H1 (cell line): ENCODE measurements around the gene DYNC2H1. TPM values are rescaled to one million over a fixed set of nuclear protein-coding genes. Genes with fewer than 3 reads are reported as not detected.

ENCODE experiments used
- CTCF ChIA-PET: fragments of 300-600 bp; sonication (Branson Sonifier 250); formaldehyde crosslinking; loops from one replicate; lab custom pipeline; 2021; ENCODE audit not compliant: partially characterized antibody; lab: Charles Lee
- POLR2A ChIA-PET: fragments of 300-600 bp; sonication (Branson Sonifier 250); formaldehyde crosslinking; loops from one replicate; lab custom pipeline; 2021; ENCODE audit warnings: inconsistent platforms; ENCODE audit not compliant: partially characterized antibody; lab: Charles Lee
- DNase-seq, 2 experiments: peaks; one replicate each; pipeline versions ENCODE4 v3.0.0 to v3.0.0-alpha.2; 2010 to 2022; ENCODE audit warnings: low spot score in 2 of 2, low read depth in 1 of 2, mixed read lengths in 1 of 2
- FAIRE-seq: peaks from 2 replicates; lab custom pipeline; 2011; peaks lifted over from hg19 to GRCh38; lab: Jason Lieb, UNC
- H2AFZ ChIP-seq: 2 replicates; pipeline ENCODE4 v1.8.1; 2012; ENCODE audit warnings: low read length, inconsistent platforms
- H2AK5ac ChIP-seq: 2 replicates; pipeline ENCODE4 v1.6.1; 2013; ENCODE audit warnings: low read depth, low read length
- H2BK120ac ChIP-seq: replicated peaks from 2 replicates; pipeline ENCODE3; 2013; ENCODE audit warnings: low read depth, low read length, inconsistent platforms
- H2BK12ac ChIP-seq: 2 replicates; pipeline ENCODE4 v1.6.1; 2013; ENCODE audit warnings: low read depth, low read length
- H2BK15ac ChIP-seq: 2 replicates; pipeline ENCODE4 v1.6.1; 2013; ENCODE audit warnings: low read length
- H2BK20ac ChIP-seq: 2 replicates; pipeline ENCODE4 v1.6.1; 2013; ENCODE audit warnings: low read length
- H2BK5ac ChIP-seq: 2 replicates; pipeline ENCODE4 v1.6.1; 2013; ENCODE audit warnings: low read depth, low read length
- H3K14ac ChIP-seq: 2 replicates; pipeline ENCODE4 v1.6.1; 2013; ENCODE audit warnings: inconsistent platforms; ENCODE audit not compliant: insufficient read length
- H3K18ac ChIP-seq: 2 replicates; pipeline ENCODE4 v1.6.1; 2013; ENCODE audit warnings: low read length; ENCODE audit errors: extremely low read depth
- H3K23ac ChIP-seq: 2 replicates; pipeline ENCODE4 v1.6.1; 2013; ENCODE audit warnings: inconsistent platforms; ENCODE audit not compliant: insufficient read length
- H3K23me2 ChIP-seq: 2 replicates; pipeline ENCODE4 v1.6.1; 2013; ENCODE audit warnings: low read depth, low read length
- H3K27ac ChIP-seq: 2 replicates; pipeline ENCODE4 v1.6.1; 2011; ENCODE audit warnings: low read depth, low read length, inconsistent platforms
- H3K27me3 ChIP-seq, 4 experiments: replicated peaks in 1 of 4; 1 replicate in 1 of 4; 2 replicates in 3 of 4; pipeline versions ENCODE4 v1.6.1 to v1.8.1; 2011 to 2013; ENCODE audit warnings: low read length in 3 of 4, mild to moderate bottlenecking in 3 of 4, inconsistent platforms in 2 of 4, mixed read lengths in 2 of 4, moderate library complexity in 1 of 4; ENCODE audit not compliant: control insufficient read depth in 3 of 4, insufficient read depth in 3 of 4; ENCODE audit errors: extremely low read depth in 1 of 4
- H3K36me3 ChIP-seq, 4 experiments: 2 replicates each; pipeline versions ENCODE4 v1.6.1 to v1.8.1; 2011 to 2013; ENCODE audit warnings: mild to moderate bottlenecking in 4 of 4, low read length in 3 of 4, moderate library complexity in 2 of 4, control low read depth in 1 of 4, inconsistent platforms in 1 of 4; ENCODE audit not compliant: insufficient read depth in 4 of 4, control insufficient read depth in 2 of 4
- H3K4ac ChIP-seq: replicated peaks from 2 replicates; pipeline ENCODE3; 2013; ENCODE audit warnings: low read length, low read depth, mixed read lengths, inconsistent platforms; ENCODE audit not compliant: insufficient read length
- H3K4me1 ChIP-seq, 4 experiments: replicated peaks in 1 of 4; 1 replicate in 1 of 4; 2 replicates in 3 of 4; pipeline versions ENCODE4 v1.6.1 to v1.8.1; 2011 to 2013; ENCODE audit warnings: low read length in 3 of 4, inconsistent platforms in 2 of 4, mixed read lengths in 1 of 4; ENCODE audit not compliant: insufficient read depth in 4 of 4, control insufficient read depth in 3 of 4
- H3K4me2 ChIP-seq, 2 experiments: 2 replicates each; pipeline versions ENCODE4 v1.6.1 to v1.8.1; 2011 to 2013; ENCODE audit warnings: low read depth in 2 of 2, low read length in 2 of 2, control low read depth in 1 of 2, inconsistent platforms in 1 of 2, mild to moderate bottlenecking in 1 of 2; ENCODE audit not compliant: insufficient read depth in 1 of 2
- H3K4me3 ChIP-seq, 4 experiments: fragments of 200-600, 300-600 bp in 1 of 4; sonication (generic), shearing (Covaris generic), sonication (Bioruptor Twin) in 1 of 4; 2 replicates each; pipeline versions ENCODE4 v1.5.1 to v1.8.1; 2011 to 2016; ENCODE audit warnings: low read length in 4 of 4, low read depth in 3 of 4, control low read depth in 2 of 4, inconsistent platforms in 2 of 4, mild to moderate bottlenecking in 2 of 4, mixed read lengths in 1 of 4, moderate library complexity in 1 of 4; ENCODE audit not compliant: insufficient read depth in 2 of 4; ENCODE audit errors: extremely low read depth in 1 of 4
- H3K56ac ChIP-seq: replicated peaks from 2 replicates; pipeline ENCODE3; 2013; ENCODE audit warnings: low read depth, mild to moderate bottlenecking, mixed read lengths, low read length, inconsistent platforms; ENCODE audit not compliant: insufficient read length
- H3K79me1 ChIP-seq: 2 replicates; pipeline ENCODE4 v1.6.1; 2013; ENCODE audit warnings: low read depth, low read length, control low read depth
- H3K79me2 ChIP-seq, 2 experiments: 2 replicates each; pipeline versions ENCODE4 v1.6.1 to v1.8.1; 2012 to 2013; ENCODE audit warnings: low read length in 2 of 2, mild to moderate bottlenecking in 2 of 2, inconsistent platforms in 1 of 2; ENCODE audit not compliant: insufficient read depth in 2 of 2, control insufficient read depth in 1 of 2
- H3K9ac ChIP-seq, 4 experiments: replicated peaks in 1 of 4; 1 replicate in 1 of 4; 2 replicates in 3 of 4; pipeline versions ENCODE4 v1.6.1 to v1.8.1; 2011 to 2013; ENCODE audit warnings: low read depth in 3 of 4, low read length in 3 of 4, control low read depth in 2 of 4, mild to moderate bottlenecking in 2 of 4, moderate library complexity in 2 of 4, inconsistent platforms in 1 of 4; ENCODE audit errors: extremely low read depth in 1 of 4
- H3K9me3 ChIP-seq, 2 experiments: 2 replicates each; pipeline versions ENCODE4 v1.6.1 to v1.8.1; 2012 to 2013; ENCODE audit warnings: mild to moderate bottlenecking in 2 of 2, moderate library complexity in 2 of 2, control low read depth in 1 of 2, inconsistent platforms in 1 of 2, low read depth in 1 of 2, low read length in 1 of 2, mixed read lengths in 1 of 2; ENCODE audit not compliant: insufficient read depth in 2 of 2
- H4K20me1 ChIP-seq, 2 experiments: replicated peaks in 1 of 2; 2 replicates each; pipeline versions ENCODE3 to v1.8.1; 2011 to 2013; ENCODE audit warnings: inconsistent platforms in 2 of 2, low read length in 2 of 2, mild to moderate bottlenecking in 1 of 2; ENCODE audit not compliant: insufficient read depth in 2 of 2, control insufficient read depth in 1 of 2
- H4K5ac ChIP-seq: 2 replicates; pipeline ENCODE4 v1.6.1; 2013; ENCODE audit warnings: low read length, low read depth, mixed read lengths, inconsistent platforms; ENCODE audit not compliant: insufficient read length
- H4K8ac ChIP-seq: 2 replicates; pipeline ENCODE4 v1.8.0; 2013; ENCODE audit warnings: mild to moderate bottlenecking, moderate library complexity, low read length, inconsistent platforms; ENCODE audit not compliant: insufficient read depth; ENCODE audit errors: extremely low read depth
- H4K91ac ChIP-seq: replicated peaks from 2 replicates; pipeline ENCODE3; 2013; ENCODE audit warnings: low read length, mixed read lengths, inconsistent platforms; ENCODE audit not compliant: insufficient read length
- CBX8 ChIP-seq: fragments of 300-800, 300-1000 bp; sonication (generic); IDR thresholded peaks from 2 replicates; pipeline ENCODE4 v1.7.1; 2016; ENCODE audit warnings: low read depth, low read length, borderline replicate concordance
- CREB1 ChIP-seq: IDR thresholded peaks from 2 replicates; pipeline ENCODE4 v1.6.1; 2012; ENCODE audit warnings: inconsistent platforms
- CTBP2 ChIP-seq: IDR thresholded peaks from 2 replicates; pipeline ENCODE4 v1.7.0; 2011; ENCODE audit warnings: borderline replicate concordance, mild to moderate bottlenecking, moderate library complexity, mixed read lengths, low read length; ENCODE audit not compliant: insufficient read depth, insufficient read length
- FOSL1 ChIP-seq: IDR thresholded peaks from 2 replicates; pipeline ENCODE4 v1.6.1; 2011; ENCODE audit warnings: mild to moderate bottlenecking, low read depth, low read length, moderate library complexity; ENCODE audit not compliant: insufficient read depth
- HDAC6 ChIP-seq: IDR thresholded peaks from one replicate; pipeline ENCODE4 v1.7.1; 2012; ENCODE audit warnings: low read depth, mild to moderate bottlenecking, inconsistent platforms, low read length, moderate library complexity
- KDM5A ChIP-seq: fragments of 200-600 bp; IDR thresholded peaks from 2 replicates; pipeline ENCODE4 v1.7.1; 2012; ENCODE audit warnings: mild to moderate bottlenecking, low read length, inconsistent platforms, mixed read lengths
- MAX ChIP-seq: IDR thresholded peaks from 2 replicates; pipeline ENCODE4 v1.6.1; 2012; ENCODE audit warnings: inconsistent platforms
- RBBP5 ChIP-seq: IDR thresholded peaks from 2 replicates; pipeline ENCODE4 v1.7.1; 2012; ENCODE audit warnings: low read depth, mild to moderate bottlenecking, inconsistent platforms, low read length, moderate library complexity, borderline replicate concordance
- RFX5 ChIP-seq: IDR thresholded peaks from 2 replicates; pipeline ENCODE4 v1.6.1; 2011; ENCODE audit warnings: low read depth, low read length, improper control_type of control experiment, borderline replicate concordance
- RXRA ChIP-seq: IDR thresholded peaks from 2 replicates; pipeline ENCODE4 v1.6.1; 2011; ENCODE audit warnings: low read depth, mild to moderate bottlenecking, low read length, moderate library complexity; ENCODE audit not compliant: insufficient read depth
- SP1 ChIP-seq: IDR thresholded peaks from 2 replicates; pipeline ENCODE4 v1.6.1; 2011; ENCODE audit warnings: low read depth, low read length
- TAF1 ChIP-seq: IDR thresholded peaks from 2 replicates; pipeline ENCODE4 v1.6.1; 2011; ENCODE audit warnings: mild to moderate bottlenecking, low read depth, low read length
- YY1 ChIP-seq: IDR thresholded peaks from 2 replicates; pipeline ENCODE4 v1.6.1; 2011; ENCODE audit warnings: low read depth, mild to moderate bottlenecking, low read length
- WGBS, 2 experiments: shearing (Covaris generic) in 1 of 2; methylation state at CpG; one replicate each; pipeline versions ENCODE4 v1.1.6 to v1.1.7; 2013 to 2015; ENCODE audit warnings: low lambda C conversion rate in 2 of 2, mixed read lengths in 2 of 2, inconsistent platforms in 1 of 2, low coverage in 1 of 2, missing lambda C conversion rate in 1 of 2; ENCODE audit not compliant: insufficient replicate concordance in 2 of 2, insufficient coverage in 1 of 2, insufficient read length in 1 of 2; ENCODE audit errors: extremely low coverage in 1 of 2, missing lambda C conversion rate in 1 of 2; 5-methylcytosine and 5-hydroxymethylcytosine counted together
- polyA plus RNA-seq, 7 experiments: library from polyadenylated mRNA; depleted of rRNA in 3 of 7; stranded (reverse) in 5 of 7; unstranded in 2 of 7; fragments of >200 nt in 5 of 7; fragments of 200-250 nt in 2 of 7; gene quantifications; 1 replicate in 5 of 7; 2 replicates in 1 of 7; 4 replicates in 1 of 7; pipeline versions ENCODE4 v1.2.1 to v1.2.3, GENCODE V29; 2011 to 2013; ENCODE audit warnings: missing spikeins in 2 of 7, mixed read lengths in 2 of 7
- total RNA-seq: library from RNA; stranded (reverse); fragmentation: NEBNext Ultra II Directional; extraction: Animal tissue kit (Norgen Biotek cat#: 25700); gene quantifications from 2 replicates; pipeline ENCODE4 v1.2.1, GENCODE V29; 2021
- TF ChIP-seq, protein P1 (sequence below): IDR thresholded peaks from 2 replicates; pipeline ENCODE4 v1.6.1; 2012; ENCODE audit warnings: inconsistent platforms

The DYNC2H1 gene
- total and polyA plus RNA-seq, 2 of the 8 experiments (the other 6 are each of a cell fraction or from before 2014, with no cell fraction given): 6.2 to 12.0 TPM

- no peaks in the 10 kb centered on the region for H3K27me3 ChIP-seq
- no peaks in the 10 kb centered on the region for H3K4me1 ChIP-seq
- H2BK5ac ChIP-seq: no peak overlapping the region
- no peaks in the 10 kb centered on the region for H3K79me2 ChIP-seq
- H3K4ac ChIP-seq: no peak overlapping the region
- H4K5ac ChIP-seq: no peak overlapping the region
- POLR2A ChIA-PET: no interaction called here
- no peak overlapping the region for H2BK20ac ChIP-seq
- H2BK120ac ChIP-seq: no peak overlapping the region
- CTCF ChIA-PET: no interaction called here
- no peaks in the 10 kb centered on the region for H3K9me3 ChIP-seq
- no peak overlapping the region for H3K4me3 ChIP-seq
- no peak overlapping the region for H3K9ac ChIP-seq
- H3K14ac ChIP-seq: no peak overlapping the region
- no peak overlapping the region for H3K27ac ChIP-seq
- 81% methylated on average over 3 of the region's 3 CpGs; no CpG with 5 or more reads in 1 of the 2 experiments for WGBS, 2 experiments
- H3K18ac ChIP-seq: no peak overlapping the region
- H2AK5ac ChIP-seq: no peak overlapping the region
- DNase-seq: no peak
- H3K79me1 ChIP-seq: no peaks in the 10 kb centered on the region
- no peaks in the 10 kb centered on the region for H4K20me1 ChIP-seq
- H2BK15ac ChIP-seq: no peak overlapping the region
- H3K23me2 ChIP-seq: no peaks in the 10 kb centered on the region
- no peak overlapping the region for H2BK12ac ChIP-seq
- H3K4me2 ChIP-seq: no peak overlapping the region
- H3K23ac ChIP-seq: no peak overlapping the region
- no peak overlapping the region for H3K56ac ChIP-seq
- no peak for FAIRE-seq
- H4K91ac ChIP-seq: no peak overlapping the region
- H3K36me3 ChIP-seq: peaks cover 0 to 3% (median 0%) of the 10 kb centered on the region in 4 experiments; a peak in 2 of 8 replicates
- no peak overlapping the region for H4K8ac ChIP-seq
- H2AFZ ChIP-seq: no peak overlapping the region
- TF ChIP-seq HDAC6 (no peak), RFX5 (no peak), FOSL1 (no peak), CBX8 (no peak), RBBP5 (no peak), CREB1 (no peak), RXRA (no peak), KDM5A (no peak), CTBP2 (no peak), YY1 (no peak), MAX (no peak), SP1 (no peak), TAF1 (no peak)
- TF ChIP-seq, protein P1, sequence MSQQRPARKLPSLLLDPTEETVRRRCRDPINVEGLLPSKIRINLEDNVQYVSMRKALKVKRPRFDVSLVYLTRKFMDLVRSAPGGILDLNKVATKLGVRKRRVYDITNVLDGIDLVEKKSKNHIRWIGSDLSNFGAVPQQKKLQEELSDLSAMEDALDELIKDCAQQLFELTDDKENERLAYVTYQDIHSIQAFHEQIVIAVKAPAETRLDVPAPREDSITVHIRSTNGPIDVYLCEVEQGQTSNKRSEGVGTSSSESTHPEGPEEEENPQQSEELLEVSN: no peak
Observed at GRCh38 chr11:103183981-103184611, 74.9 kb downstream of the DYNC2H1 start.
